Astrocyte (in vitro differentiated cells and primary cell): ENCODE data around the gene UNC93A.

ENCODE experiments used
- EZH2 ChIP-seq: IDR thresholded peaks from 2 replicates; pipeline ENCODE4 v1.6.1; 2012; ENCODE audit warnings: mild to moderate bottlenecking, low read length, inconsistent platforms; ENCODE audit not compliant: insufficient read depth
- TF ChIP-seq, protein P1 (sequence below): IDR thresholded peaks from 2 replicates; pipeline ENCODE4 v1.5.1; 2011; ENCODE audit warnings: low read depth, mild to moderate bottlenecking, inconsistent platforms, low read length, moderate library complexity; ENCODE audit not compliant: insufficient read depth

DNA sequence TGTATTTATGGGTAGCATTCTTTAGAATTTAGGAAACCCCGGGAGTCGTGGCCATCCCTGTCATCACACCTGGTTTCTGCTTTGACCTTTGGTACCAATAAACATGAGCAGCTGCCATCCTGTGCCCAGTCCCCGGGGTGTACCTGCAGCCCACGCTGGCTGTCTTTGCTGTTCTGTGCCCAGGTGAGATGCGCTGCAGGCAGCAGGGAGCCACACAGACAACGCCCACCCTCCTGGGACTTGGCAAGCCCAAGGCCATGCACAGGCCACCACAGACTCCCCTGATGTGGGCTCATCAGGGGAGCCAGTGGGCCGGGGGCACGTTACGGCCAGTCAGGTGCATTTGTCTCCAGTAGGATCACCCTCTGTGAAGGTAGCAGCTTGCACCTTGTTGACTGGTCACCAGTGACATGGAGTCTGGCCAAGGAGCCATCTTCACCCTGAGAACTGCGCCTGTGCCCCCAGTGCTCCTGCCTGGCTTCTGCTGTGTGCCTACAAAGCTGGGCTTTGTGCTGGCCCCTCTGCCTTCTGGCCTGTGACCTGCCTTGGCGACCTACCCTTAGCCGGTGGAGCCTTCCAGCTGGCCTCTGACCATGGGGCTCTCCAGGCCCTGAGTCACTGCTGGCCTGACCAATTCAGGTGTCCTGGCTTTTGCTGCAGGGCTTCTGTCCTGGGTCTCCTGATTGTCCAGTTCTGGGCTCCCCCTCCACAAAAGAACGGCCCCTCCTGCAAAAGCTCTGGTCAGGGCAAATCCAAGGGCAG lies 14.2 kb upstream of the UNC93A start:
- no peak for TF ChIP-seq EZH2
- TF ChIP-seq, protein P1, sequence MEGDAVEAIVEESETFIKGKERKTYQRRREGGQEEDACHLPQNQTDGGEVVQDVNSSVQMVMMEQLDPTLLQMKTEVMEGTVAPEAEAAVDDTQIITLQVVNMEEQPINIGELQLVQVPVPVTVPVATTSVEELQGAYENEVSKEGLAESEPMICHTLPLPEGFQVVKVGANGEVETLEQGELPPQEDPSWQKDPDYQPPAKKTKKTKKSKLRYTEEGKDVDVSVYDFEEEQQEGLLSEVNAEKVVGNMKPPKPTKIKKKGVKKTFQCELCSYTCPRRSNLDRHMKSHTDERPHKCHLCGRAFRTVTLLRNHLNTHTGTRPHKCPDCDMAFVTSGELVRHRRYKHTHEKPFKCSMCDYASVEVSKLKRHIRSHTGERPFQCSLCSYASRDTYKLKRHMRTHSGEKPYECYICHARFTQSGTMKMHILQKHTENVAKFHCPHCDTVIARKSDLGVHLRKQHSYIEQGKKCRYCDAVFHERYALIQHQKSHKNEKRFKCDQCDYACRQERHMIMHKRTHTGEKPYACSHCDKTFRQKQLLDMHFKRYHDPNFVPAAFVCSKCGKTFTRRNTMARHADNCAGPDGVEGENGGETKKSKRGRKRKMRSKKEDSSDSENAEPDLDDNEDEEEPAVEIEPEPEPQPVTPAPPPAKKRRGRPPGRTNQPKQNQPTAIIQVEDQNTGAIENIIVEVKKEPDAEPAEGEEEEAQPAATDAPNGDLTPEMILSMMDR = no peak
